Caco-2 (cell line): ENCODE measurements around the gene GDF15. TPM values are rescaled to one million over a fixed set of nuclear protein-coding genes. Genes with fewer than 3 reads are reported as not detected.
"Not testable (repeated sequence)": the region's sequence is repeated elsewhere in the genome, so short reads cannot be mapped to it uniquely, and the experiment has no call there.

Source experiments
- BruUV-seq: library from RNA; stranded (reverse); fragments of 400-500 nt; replicated peaks from 2 replicates; lab custom pipeline; 2021; lab: Mats Ljungman, UMichigan
- CTCF ChIA-PET: fragments of 300-600 bp; sonication (Branson Sonifier 250); formaldehyde crosslinking; loops from one replicate; lab custom pipeline; 2022; ENCODE audit warnings: antibody characterized with exemption; lab: Charles Lee
- POLR2A ChIA-PET: fragments of 300-600 bp; sonication (Branson Sonifier 250); formaldehyde crosslinking; loops from one replicate; lab custom pipeline; 2022; ENCODE audit warnings: antibody characterized with exemption; lab: Charles Lee
- DNase-seq, 2 experiments: peaks; one replicate each; pipeline versions ENCODE4 v3.0.0 to v3.0.0-alpha.2; 2020 to 2022
- H3K27me3 ChIP-seq: replicated peaks from 2 replicates; pipeline ENCODE4 v1.6.0; 2011; ENCODE audit warnings: low read length; ENCODE audit not compliant: control insufficient read depth, insufficient read depth
- H3K36me3 ChIP-seq: 2 replicates; pipeline ENCODE4 v1.5.1; 2011; ENCODE audit warnings: low read length; ENCODE audit not compliant: control insufficient read depth, insufficient read depth
- H3K4me1 ChIP-seq: fragments of 250-450 bp; sonication (Bioruptor Pico); 2 replicates; pipeline ENCODE4 v1.5.1; 2020; ENCODE audit warnings: mild to moderate bottlenecking
- H3K4me3 ChIP-seq: 2 replicates; pipeline ENCODE4 v1.5.1; 2011; ENCODE audit warnings: low read depth, mild to moderate bottlenecking, control low read depth, low read length
- H3K9me3 ChIP-seq: fragments of 250-450 bp; sonication (Bioruptor Pico); 2 replicates; pipeline ENCODE4 v1.5.1; 2020; ENCODE audit warnings: mild to moderate bottlenecking, moderate library complexity
- H3K27ac Mint-ChIP-seq: one replicate; pipeline ENCODE4 v1.8.0; 2022; ENCODE audit warnings: mixed read lengths; ENCODE audit not compliant: unreplicated experiment
- H3K27me3 Mint-ChIP-seq: one replicate; pipeline ENCODE4 v1.8.0; 2022; ENCODE audit warnings: mixed read lengths; ENCODE audit not compliant: insufficient read depth, unreplicated experiment
- H3K36me3 Mint-ChIP-seq: one replicate; pipeline ENCODE4 v1.8.0; 2022; ENCODE audit warnings: mild to moderate bottlenecking, mixed read lengths; ENCODE audit not compliant: insufficient read depth, unreplicated experiment
- H3K4me1 Mint-ChIP-seq: one replicate; pipeline ENCODE4 v1.8.0; 2022; ENCODE audit warnings: low read depth, mixed read lengths; ENCODE audit not compliant: unreplicated experiment
- H3K4me3 Mint-ChIP-seq: one replicate; pipeline ENCODE4 v1.8.0; 2022; ENCODE audit warnings: mild to moderate bottlenecking, moderate library complexity, mixed read lengths; ENCODE audit not compliant: unreplicated experiment
- H3K9me3 Mint-ChIP-seq: one replicate; pipeline ENCODE4 v1.8.0; 2022; ENCODE audit warnings: mixed read lengths; ENCODE audit not compliant: unreplicated experiment
- intact Hi-C: fragments of 100-400 bp; cut with micrococcal nuclease; formaldehyde crosslinking; loops from one replicate; pipeline ENCODE4 v1.10.0; 2022; ENCODE audit not compliant: unreplicated experiment
- total RNA-seq: library from RNA; stranded (reverse); gene quantifications from 2 replicates; pipeline ENCODE4 v1.2.3, GENCODE V29; 2022
- TF ChIP-seq, protein P1 (sequence below), 2 experiments: fragments of 200-600 bp in 1 of 2; IDR thresholded peaks; 1 replicate in 1 of 2; 2 replicates in 1 of 2; pipeline versions ENCODE4 v1.5.1 to v1.8.0; 2011 to 2022; ENCODE audit warnings: antibody characterized with exemption in 1 of 2, control low read depth in 1 of 2, inconsistent platforms in 1 of 2, low read depth in 1 of 2, low read length in 1 of 2, mild to moderate bottlenecking in 1 of 2, moderate library complexity in 1 of 2; ENCODE audit not compliant: insufficient read depth in 1 of 2, severe bottlenecking in 1 of 2, unreplicated experiment in 1 of 2

The GDF15 gene
- total RNA-seq, 1 experiment from 2014 or later, result 56.1 TPM

DNA sequence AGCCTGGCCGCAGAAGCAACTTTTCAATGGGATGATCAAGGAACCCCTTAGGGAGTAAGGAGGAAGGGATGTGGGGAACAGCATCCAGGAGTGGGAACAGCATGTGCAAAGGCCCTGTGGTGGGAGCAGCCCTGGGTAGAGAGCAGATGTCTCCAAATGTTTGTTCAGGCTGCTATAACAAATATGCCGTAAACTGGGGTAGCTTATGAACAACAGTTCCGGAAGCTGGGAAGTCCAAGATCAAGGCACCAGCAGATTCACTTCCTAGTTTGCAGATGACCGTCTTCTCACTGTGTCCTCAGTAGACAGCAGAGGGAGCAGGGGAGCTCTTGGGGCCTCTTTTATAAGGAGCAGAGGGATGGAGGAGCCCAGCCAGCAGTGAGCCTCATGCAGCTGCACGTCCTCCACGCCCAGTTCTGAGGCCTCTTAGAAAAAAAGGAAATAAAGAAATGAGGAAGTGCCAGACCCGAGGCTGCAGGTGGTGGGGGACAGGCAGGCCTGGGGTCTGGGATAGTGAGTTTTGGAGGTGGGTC lies 15.7 kb downstream of the GDF15 start:
- intact Hi-C loops, result loop anchor here (2.0 kb wide), 1 partner anchor 15 kb away; the partner anchor contains the start of gene GDF15
- Histone ChIP-seq H3K4me3 (peak overlapping the region; percentile 25), H3K36me3 (no peaks in the 10 kb centered on the region), H3K9me3 (no peaks in the 10 kb centered on the region), H3K27me3 (no peaks in the 10 kb centered on the region), H3K4me1 (peaks cover 11% of the 10 kb centered on the region)
- no peaks in the 10 kb centered on the region for H3K27me3 Mint-ChIP-seq
- ChIA-PET POLR2A (interaction anchor here (0.6 to 1.3 kb wide), 4 partner anchors 15 to 120 kb away, joined by 3 to 15 read pairs (median 4); partner anchors contain the start of genes GDF15 and JUND), CTCF (interaction anchor here (0.5 to 1.8 kb wide), 13 partner anchors 9 to 343 kb away, joined by 3 to 7 read pairs (median 4); partner anchors contain the start of genes GDF15, JUND and SSBP4)
- no peaks in the 10 kb centered on the region for H3K9me3 Mint-ChIP-seq
- peak overlapping the region; percentile 46 for H3K4me3 Mint-ChIP-seq
- peak overlapping the region; percentile 77 for H3K27ac Mint-ChIP-seq
- TF ChIP-seq, protein P1, sequence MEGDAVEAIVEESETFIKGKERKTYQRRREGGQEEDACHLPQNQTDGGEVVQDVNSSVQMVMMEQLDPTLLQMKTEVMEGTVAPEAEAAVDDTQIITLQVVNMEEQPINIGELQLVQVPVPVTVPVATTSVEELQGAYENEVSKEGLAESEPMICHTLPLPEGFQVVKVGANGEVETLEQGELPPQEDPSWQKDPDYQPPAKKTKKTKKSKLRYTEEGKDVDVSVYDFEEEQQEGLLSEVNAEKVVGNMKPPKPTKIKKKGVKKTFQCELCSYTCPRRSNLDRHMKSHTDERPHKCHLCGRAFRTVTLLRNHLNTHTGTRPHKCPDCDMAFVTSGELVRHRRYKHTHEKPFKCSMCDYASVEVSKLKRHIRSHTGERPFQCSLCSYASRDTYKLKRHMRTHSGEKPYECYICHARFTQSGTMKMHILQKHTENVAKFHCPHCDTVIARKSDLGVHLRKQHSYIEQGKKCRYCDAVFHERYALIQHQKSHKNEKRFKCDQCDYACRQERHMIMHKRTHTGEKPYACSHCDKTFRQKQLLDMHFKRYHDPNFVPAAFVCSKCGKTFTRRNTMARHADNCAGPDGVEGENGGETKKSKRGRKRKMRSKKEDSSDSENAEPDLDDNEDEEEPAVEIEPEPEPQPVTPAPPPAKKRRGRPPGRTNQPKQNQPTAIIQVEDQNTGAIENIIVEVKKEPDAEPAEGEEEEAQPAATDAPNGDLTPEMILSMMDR (IDR thresholded peaks at IDR 0.05; ENCODE audit: insufficient read depth in 1 of 2, low read depth in 1 of 2, low read length in 1 of 2, severe bottlenecking in 1 of 2, unreplicated experiment in 1 of 2), result peak; percentile 41 to 68
- H3K36me3 Mint-ChIP-seq, result no peaks in the 10 kb centered on the region
- H3K4me1 Mint-ChIP-seq, result peaks cover 21% of the 10 kb centered on the region
- DNase-seq, result peak; percentile 74 to 83
- BruUV-seq, result no TSS peak

DNA sequence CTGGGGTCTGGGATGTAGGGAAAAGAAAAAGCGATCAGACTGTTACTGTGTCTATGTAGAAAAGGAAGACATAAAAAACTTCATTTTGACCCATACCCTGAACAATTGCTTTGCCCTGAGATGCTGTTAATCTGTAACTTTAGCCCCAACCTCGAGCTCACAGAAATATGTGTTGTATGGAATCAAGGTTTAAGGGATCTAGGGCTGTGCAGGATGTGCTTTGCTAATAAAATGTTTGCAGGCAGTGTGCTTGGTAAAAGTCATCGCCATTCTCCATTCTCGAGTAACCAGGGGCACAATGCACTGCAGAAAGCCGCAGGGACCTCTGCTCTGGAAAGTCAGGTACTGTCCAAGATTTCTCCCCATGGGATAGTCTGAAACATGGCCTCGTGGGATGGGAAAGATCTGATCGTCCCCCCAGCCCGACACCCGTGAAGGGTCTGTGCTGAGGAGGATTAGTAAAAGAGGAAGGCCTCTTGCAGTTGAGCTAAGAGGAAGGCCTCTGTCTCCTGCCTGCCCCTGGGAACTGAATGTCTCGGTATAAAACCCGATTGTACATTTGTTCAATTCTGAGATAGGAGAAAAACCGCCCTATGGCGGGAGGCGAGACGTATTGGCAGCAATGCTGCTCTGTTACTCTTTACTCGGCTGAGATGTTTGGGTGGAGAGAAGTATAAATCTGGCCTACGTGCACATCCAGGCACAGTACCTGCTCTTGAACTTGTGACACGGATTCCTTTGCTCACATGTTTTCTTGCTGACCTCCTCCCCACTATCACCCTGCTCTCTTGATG lies 16.7 kb downstream of the GDF15 start:
- H3K4me1 Mint-ChIP-seq, result peaks cover 21% of the 10 kb centered on the region
- BruUV-seq, result TSS peak; percentile 63
- peaks cover 11% of the 10 kb centered on the region for H3K4me1 ChIP-seq

DNA sequence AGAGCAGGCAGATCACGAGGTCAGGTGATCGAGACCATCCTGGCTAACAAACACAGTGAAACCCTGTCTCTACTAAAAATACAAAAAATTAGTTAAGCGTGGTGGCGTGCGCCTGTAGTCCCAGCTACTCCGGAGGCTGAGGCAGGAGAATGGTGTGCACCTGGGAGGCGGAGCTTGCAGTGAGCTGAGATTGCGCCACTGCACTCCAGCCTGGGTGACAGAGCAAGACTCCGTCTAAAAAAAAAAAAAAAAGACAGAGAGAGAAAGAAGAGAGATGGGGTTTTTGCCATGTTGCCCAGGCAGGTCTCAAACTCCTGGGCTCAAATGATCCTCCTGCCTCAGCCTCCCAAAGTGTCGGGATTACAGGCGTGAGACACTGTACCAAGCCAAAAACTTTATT lies 19.8 kb downstream of the GDF15 start:
- CTCF ChIA-PET, result interaction anchor here (0.7 kb wide), 1 partner anchor 1149 kb away, joined by 3 read pairs; no protein-coding TSS in a partner anchor
- not testable (repeated sequence) for H3K27me3 ChIP-seq

More for the DNA sequence above, 16.7 kb downstream of the GDF15 start:
- H3K27me3 Mint-ChIP-seq, H3K36me3 Mint-ChIP-seq, H3K36me3 ChIP-seq, H3K9me3 ChIP-seq, intact Hi-C loops, H3K27me3 ChIP-seq, DNase-seq, H3K9me3 Mint-ChIP-seq: not testable (repeated sequence)
- ChIA-PET CTCF (interaction anchor here (0.8 to 1.8 kb wide), 5 partner anchors 8 to 121 kb away, joined by 4 to 7 read pairs (median 6); partner anchors contain the start of genes GDF15 and JUND), POLR2A (interaction anchor here (0.6 to 1.3 kb wide), 4 partner anchors 14 to 121 kb away, joined by 3 to 15 read pairs (median 4); partner anchors contain the start of genes GDF15 and JUND)
- H3K27ac Mint-ChIP-seq, result peak overlapping the region; percentile 77
- peak overlapping the region; percentile 25 for H3K4me3 ChIP-seq
- H3K4me3 Mint-ChIP-seq, result peak overlapping the region; percentile 46

More for the DNA sequence above, 19.8 kb downstream of the GDF15 start:
- POLR2A ChIA-PET, result interaction anchor here (0.7 kb wide), 1 partner anchor 60 kb away, joined by 11 read pairs; no protein-coding TSS in a partner anchor
- H3K4me1 Mint-ChIP-seq, result peaks cover 27% of the 10 kb centered on the region
- BruUV-seq, intact Hi-C loops, H3K36me3 ChIP-seq, H3K9me3 Mint-ChIP-seq, H3K36me3 Mint-ChIP-seq, H3K4me3 ChIP-seq, H3K4me3 Mint-ChIP-seq, H3K27me3 Mint-ChIP-seq, DNase-seq, H3K9me3 ChIP-seq, H3K27ac Mint-ChIP-seq: not testable (repeated sequence)
- peaks cover 11% of the 10 kb centered on the region for H3K4me1 ChIP-seq
